ENCODE data around the gene NSUN4. TPM values are rescaled to one million over a fixed set of nuclear protein-coding genes. Genes with fewer than 3 reads are reported as not detected.
"Not testable (repeated sequence)": the region's sequence is repeated elsewhere in the genome, so short reads cannot be mapped to it uniquely, and the experiment has no call there.

The NSUN4 gene
- total and polyA plus RNA-seq, 2 donors (not counting 1 experiment from before 2014, with no cell fraction given), result 21.3 to 33.7 TPM

GRCh38 chr1:46335081-46335480, 5.5 kb upstream of the NSUN4 start:
- no CpG with 5 or more reads among the region's 3 CpGs for WGBS (ENCODE audit: insufficient coverage)
- POLR2A ChIA-PET, result no interaction called here

GRCh38 chr1:46337409-46337808, 3.2 kb upstream of the NSUN4 start:
- H3K9ac ChIP-seq (ENCODE audit: low read length); H3K4me3 ChIP-seq (ENCODE audit: control extremely low read depth in 1 of 5, extremely low read depth in 1 of 5, insufficient read depth in 1 of 5, low read depth in 2 of 5, low read length in 4 of 5); H3K79me2 ChIP-seq (ENCODE audit: control insufficient read depth, insufficient read depth, low read length); H3K9me3 ChIP-seq (ENCODE audit: control extremely low read depth in 1 of 3, control insufficient read depth in 2 of 3, insufficient read depth in 1 of 3, low read length in 2 of 3); CTCF ChIA-PET; POLR2A ChIA-PET; H2AFZ ChIP-seq (ENCODE audit: insufficient read depth, low read depth, low read length, poor library complexity, severe bottlenecking); DNase-seq; H3K27ac ChIP-seq (ENCODE audit: low read length in 2 of 2); H3K27me3 Mint-ChIP-seq; H4K20me1 ChIP-seq (ENCODE audit: control insufficient read depth, insufficient read depth, low read length, poor library complexity, severe bottlenecking); H3K4me3 Mint-ChIP-seq; ATAC-seq (ENCODE audit: low read depth); H3K9me3 Mint-ChIP-seq (ENCODE audit: insufficient read depth); H3K27me3 ChIP-seq (replicated peaks in 1 of 4; ENCODE audit: control extremely low read depth in 1 of 4, control insufficient read depth in 3 of 4, insufficient read depth in 4 of 4, low read length in 3 of 4); intact Hi-C loops (cut with micrococcal nuclease); H3K4me2 ChIP-seq (replicated peaks; ENCODE audit: low read depth, low read length, poor library complexity, severe bottlenecking); H3K27ac Mint-ChIP-seq: not testable (repeated sequence)
- peaks cover 21 to 40% of the 10 kb centered on the region in 2 donors for H3K4me1 ChIP-seq (ENCODE audit: control insufficient read depth in 2 of 2, insufficient read depth in 2 of 2, low read length in 2 of 2)
- peaks cover 37% of the 10 kb centered on the region for H3K4me1 Mint-ChIP-seq
- no CpG with 5 or more reads among the region's 14 CpGs for WGBS (ENCODE audit: insufficient coverage)
- peaks cover 0 to 10% of the 10 kb centered on the region in 2 experiments for H3K36me3 ChIP-seq (replicated peaks in 1 of 2; ENCODE audit: control extremely low read depth in 1 of 2, control insufficient read depth in 1 of 2, extremely low read depth in 1 of 2, insufficient read depth in 2 of 2, low read length in 1 of 2)

More at GRCh38 chr1:46335081-46335480, 5.5 kb upstream of the NSUN4 start:
- Histone ChIP-seq H3K36me3 (replicated peaks in 1 of 2; ENCODE audit: control extremely low read depth in 1 of 2, control insufficient read depth in 1 of 2, extremely low read depth in 1 of 2, insufficient read depth in 2 of 2, low read length in 1 of 2) (no peaks in the 10 kb centered on the region), H3K27ac (ENCODE audit: low read length in 2 of 2) (no peak overlapping the region), H3K79me2 (ENCODE audit: control insufficient read depth, insufficient read depth, low read length) (no peaks in the 10 kb centered on the region), H3K4me3 (ENCODE audit: control extremely low read depth in 1 of 5, extremely low read depth in 1 of 5, insufficient read depth in 1 of 5, low read depth in 2 of 5, low read length in 4 of 5) (no peak overlapping the region), H3K4me1 (ENCODE audit: control insufficient read depth in 2 of 2, insufficient read depth in 2 of 2, low read length in 2 of 2) (peaks cover 25 to 35% of the 10 kb centered on the region in 2 donors), H4K20me1 (ENCODE audit: control insufficient read depth, insufficient read depth, low read length, poor library complexity, severe bottlenecking) (no peaks in the 10 kb centered on the region), H3K27me3 (replicated peaks in 1 of 4; ENCODE audit: control extremely low read depth in 1 of 4, control insufficient read depth in 3 of 4, insufficient read depth in 4 of 4, low read length in 3 of 4) (no peaks in the 10 kb centered on the region), H3K9ac (ENCODE audit: low read length) (no peak overlapping the region), H3K9me3 (ENCODE audit: control extremely low read depth in 1 of 3, control insufficient read depth in 2 of 3, insufficient read depth in 1 of 3, low read length in 2 of 3) (peaks cover 0 to 4% (median 0%) of the 10 kb centered on the region in 3 donors), H3K4me2 (replicated peaks; ENCODE audit: low read depth, low read length, poor library complexity, severe bottlenecking) (no peak overlapping the region), H2AFZ (ENCODE audit: insufficient read depth, low read depth, low read length, poor library complexity, severe bottlenecking) (no peak overlapping the region)
- CTCF ChIA-PET, result interaction anchor here (4.5 kb wide), 1 partner anchor 13 kb away, joined by 59 read pairs; no protein-coding TSS in a partner anchor
- Mint-ChIP-seq H3K4me1 (peaks cover 32% of the 10 kb centered on the region), H3K27ac (no peak overlapping the region), H3K9me3 (ENCODE audit: insufficient read depth) (no peaks in the 10 kb centered on the region), H3K27me3 (no peaks in the 10 kb centered on the region), H3K4me3 (no peak overlapping the region)
- ATAC-seq (ENCODE audit: low read depth), result no peak
- TF ChIP-seq EZH2 (IDR thresholded peaks at IDR 0.05; ENCODE audit: borderline replicate concordance, insufficient read depth, low read depth, low read length, poor library complexity, severe bottlenecking) (no peak), CTCF (IDR thresholded peaks at IDR 0.05) (no peak)
- intact Hi-C loops (cut with micrococcal nuclease), result no loop called here
- DNase-seq, result no peak

All from B cell (primary cell).